Ovary (tissue), 9 donors: Measurements from ENCODE around the gene SLC39A7. TPM values are rescaled to one million over a fixed set of nuclear protein-coding genes. Genes with fewer than 3 reads are reported as not detected.

Experiments
- DNase-seq, 5 donors: peaks; one replicate each; pipeline ENCODE4 v3.0.0-alpha.2; 2019 to 2020
- H3K27ac ChIP-seq, 2 donors: fragments of 200-600 bp; one replicate each; pipeline versions ENCODE4 v1.5.1 to v1.8.0; 2019 to 2022
- H3K27me3 ChIP-seq: fragments of 200-600 bp; one replicate; pipeline ENCODE4 v1.8.0; 2022
- H3K36me3 ChIP-seq: fragments of 200-600 bp; sonication (generic); one replicate; pipeline ENCODE4 v1.5.1; 2019
- H3K4me1 ChIP-seq: one replicate; pipeline ENCODE4 v1.8.1; 2013; ENCODE audit warnings: mild to moderate bottlenecking, moderate library complexity; ENCODE audit not compliant: insufficient read depth
- H3K4me3 ChIP-seq: fragments of 200-600 bp; sonication (generic); one replicate; pipeline ENCODE4 v1.5.1; 2017
- H3K9me3 ChIP-seq, 2 donors: fragments of 200-600 bp in 1 of 2; sonication (generic) in 1 of 2; one replicate each; pipeline versions ENCODE4 v1.5.1 to v1.8.1; 2013 to 2019; ENCODE audit warnings: mild to moderate bottlenecking in 1 of 2, moderate library complexity in 1 of 2
- CTCF ChIP-seq, 3 donors: fragments of 450-650 bp in 2 of 3; fragments of 200-600 bp in 1 of 3; IDR thresholded peaks; one replicate each; pipeline versions ENCODE4 v1.5.1 to v1.8.0; 2016 to 2022; ENCODE audit warnings: antibody characterized with exemption in 3 of 3, mild to moderate bottlenecking in 1 of 3
- EP300 ChIP-seq: sonication (generic); formaldehyde crosslinking; IDR thresholded peaks from one replicate; pipeline ENCODE4 v1.6.1; 2017; ENCODE audit warnings: antibody characterized with exemption
- POLR2A ChIP-seq: fragments of 450-650 bp; IDR thresholded peaks from one replicate; pipeline ENCODE4 v1.6.1; 2017; ENCODE audit warnings: antibody characterized with exemption, mild to moderate bottlenecking, moderate library complexity
- WGBS, 3 donors: extraction: QIAGEN DNeasy Blood & Tissue Kit in 1 of 3; methylation state at CpG; one replicate each; pipeline versions ENCODE4 v1.1.5 to v1.1.7; 2013 to 2017; 5-methylcytosine and 5-hydroxymethylcytosine counted together
- intact Hi-C, 4 donors: fragments of 100-400 bp; cut with DNase I; formaldehyde crosslinking; loops; one replicate each; pipeline versions ENCODE4 v1.11.0 to v1.15.1; 2022 to 2023
- polyA plus RNA-seq, 2 donors: library from polyadenylated mRNA; stranded (reverse); fragments of 200-250 nt in 1 of 2; fragments of 350-450 nt in 1 of 2; fragmentation: Illumina TruSeq in 1 of 2; extraction: RNeasy Lipid Tissue Mini Kit (QIAGEN cat#74804) in 1 of 2; gene quantifications; one replicate each; pipeline ENCODE4 v1.2.3, GENCODE V29; 2013 to 2014
- total RNA-seq, 7 donors: library from RNA; depleted of rRNA in 2 of 7; stranded (reverse); fragments of >200 nt in 2 of 7; fragmentation: NEBNext Ultra II Directional in 3 of 7; extraction: Animal tissue kit (Norgen Biotek cat#: 25700) in 3 of 7; gene quantifications; one replicate each; pipeline versions ENCODE4 v1.1.0 to v1.2.4, GENCODE V29; 2016 to 2023
- donor health status: DM: no; HTN: no; CAD: no; lungs with moderate emphysema.
- donor health status: DM: no; HTN: no; CAD: no.
- donor health status: Bipolar disorder and iron deficiency.
- donor health status: DM: yes; HTN: yes; CAD: no.
- donor health status: DM: no; HTN: no; CAD: no.
- donor health status: DM: yes; HTN: yes; CAD: no.

SLC39A7 gene
- total and polyA plus RNA-seq, 9 donors, result 27.4 to 80.0 (median 61.2) TPM

GRCh38 chr6:33211666-33212422, 11.2 kb downstream of the SLC39A7 start:
- Histone ChIP-seq H3K9me3 (no peaks in the 10 kb centered on the region), H3K27me3 (no peaks in the 10 kb centered on the region), H3K4me1 (peaks cover 15% of the 10 kb centered on the region), H3K27ac (no peak overlapping the region), H3K36me3 (no peaks in the 10 kb centered on the region), H3K4me3 (no peak overlapping the region)
- intact Hi-C loops, result no loop called here
- 79% methylated on average over 18 of the region's 18 CpGs for WGBS, 3 donors
- no peak for DNase-seq
- TF ChIP-seq EP300 (no peak), CTCF (IDR thresholded peaks at IDR 0.05) (no peak), POLR2A (no peak)

- no peak for TF ChIP-seq CTCF (IDR thresholded peaks at IDR 0.05)
- no peak for TF ChIP-seq EP300
- TF ChIP-seq POLR2A, result no peak
- H3K4me1 ChIP-seq, result peaks cover 11% of the 10 kb centered on the region
- WGBS, 3 donors, result 0 to 1% (median 0%) methylated on average over 6 of the region's 6 CpGs
- no peaks in the 10 kb centered on the region for H3K36me3 ChIP-seq
- H3K27me3 ChIP-seq, result no peaks in the 10 kb centered on the region
- H3K27ac ChIP-seq, result peak overlapping the region in 1 of 2 donors; percentile 7
- H3K4me3 ChIP-seq, result peak overlapping the region; percentile 36
- no peaks in the 10 kb centered on the region for H3K9me3 ChIP-seq
- intact Hi-C loops, result no loop called here
- DNase-seq, result no peak
Observed at GRCh38 chr6:33212857-33213165, 12.1 kb downstream of the SLC39A7 start.

- intact Hi-C loops, result no loop called here
- Histone ChIP-seq H3K27me3 (no peaks in the 10 kb centered on the region), H3K9me3 (no peaks in the 10 kb centered on the region), H3K4me3 (peak overlapping the region; percentile 36), H3K4me1 (peaks cover 11% of the 10 kb centered on the region), H3K36me3 (no peaks in the 10 kb centered on the region), H3K27ac (peak overlapping the region in 1 of 2 donors; percentile 7)
- peak in 3 of 5 donors; percentile 42 to 73 (median 56) for DNase-seq
- 0 to 1% (median 1%) methylated on average over 42 to 43 of the region's 43 CpGs for WGBS, 3 donors
- TF ChIP-seq EP300 (no peak), CTCF (IDR thresholded peaks at IDR 0.05) (no peak), POLR2A (no peak)
Observed at GRCh38 chr6:33213166-33213988, 12.7 kb downstream of the SLC39A7 start.

GRCh38 chr6:33213989-33214335, 13.3 kb downstream of the SLC39A7 start:
- intact Hi-C loops, result no loop called here
- H3K27ac ChIP-seq, result no peak overlapping the region
- peaks cover 11% of the 10 kb centered on the region for H3K4me1 ChIP-seq
- 8 to 17% (median 13%) methylated on average over 9 of the region's 9 CpGs for WGBS, 3 donors
- TF ChIP-seq CTCF (IDR thresholded peaks at IDR 0.05) (no peak), POLR2A (no peak), EP300 (no peak)
- no peaks in the 10 kb centered on the region for H3K9me3 ChIP-seq
- DNase-seq, result no peak
- H3K4me3 ChIP-seq, result peak overlapping the region; percentile 36
- H3K27me3 ChIP-seq, result no peaks in the 10 kb centered on the region
- H3K36me3 ChIP-seq, result no peaks in the 10 kb centered on the region
